ENCODE data around the gene KLHL28.

Gene KLHL28

GRCh38 chr14:44989497-44990440, 28.0 kb upstream of the KLHL28 start:
- H3K4me3 ChIP-seq (ENCODE audit: control insufficient read depth, low read depth, low read length) = no peak overlapping the region
- no peak for DNase-seq (ENCODE audit: low read depth)
- no peak for TF ChIP-seq CTCF (IDR thresholded peaks at IDR 0.05; ENCODE audit: control insufficient read depth, insufficient read depth, low read depth, low read length, missing control alignments)

- DNase-seq (ENCODE audit: low read depth) = no peak
- H3K4me3 ChIP-seq (ENCODE audit: control insufficient read depth, low read depth, low read length) = no peak overlapping the region
- TF ChIP-seq CTCF (IDR thresholded peaks at IDR 0.05; ENCODE audit: control insufficient read depth, insufficient read depth, low read depth, low read length, missing control alignments) = no peak
Observed at GRCh38 chr14:44988694-44989093, 26.9 kb upstream of the KLHL28 start.

GRCh38 chr14:44982594-44982993, 20.8 kb upstream of the KLHL28 start:
- TF ChIP-seq CTCF (IDR thresholded peaks at IDR 0.05; ENCODE audit: control insufficient read depth, insufficient read depth, low read depth, low read length, missing control alignments) = no peak
- no peak for DNase-seq (ENCODE audit: low read depth)
- no peak overlapping the region for H3K4me3 ChIP-seq (ENCODE audit: control insufficient read depth, low read depth, low read length)

- no peak for DNase-seq (ENCODE audit: low read depth)
- TF ChIP-seq CTCF (IDR thresholded peaks at IDR 0.05; ENCODE audit: control insufficient read depth, insufficient read depth, low read depth, low read length, missing control alignments) = no peak
- no peak overlapping the region for H3K4me3 ChIP-seq (ENCODE audit: control insufficient read depth, low read depth, low read length)
Observed at GRCh38 chr14:44981198-44981597, 19.5 kb upstream of the KLHL28 start.

GRCh38 chr14:44979740-44980356, 18.1 kb upstream of the KLHL28 start:
- DNase-seq (ENCODE audit: low read depth) = no peak
- TF ChIP-seq CTCF (IDR thresholded peaks at IDR 0.05; ENCODE audit: control insufficient read depth, insufficient read depth, low read depth, low read length, missing control alignments) = no peak

GRCh38 chr14:44979273-44979672, 17.5 kb upstream of the KLHL28 start:
- no peak for DNase-seq (ENCODE audit: low read depth)
- no peak for TF ChIP-seq CTCF (IDR thresholded peaks at IDR 0.05; ENCODE audit: control insufficient read depth, insufficient read depth, low read depth, low read length, missing control alignments)
- no peak overlapping the region for H3K4me3 ChIP-seq (ENCODE audit: control insufficient read depth, low read depth, low read length)

More at GRCh38 chr14:44979740-44980356, 18.1 kb upstream of the KLHL28 start:
- no peak overlapping the region for H3K4me3 ChIP-seq (ENCODE audit: control insufficient read depth, low read depth, low read length)

All from AG09309 (cell line).